ENCODE measurements around the gene OBSCN.

The OBSCN gene

GRCh38 chr1:228396770-228397662 lies 189.2 kb downstream of the OBSCN start:
- no peak for DNase-seq

- no peak for DNase-seq
Measured at GRCh38 chr1:228397966-228398365, 190.1 kb downstream of the OBSCN start.

- no peak for DNase-seq
Measured at GRCh38 chr1:228398741-228399461, 191.1 kb downstream of the OBSCN start.

GRCh38 chr1:228399531-228400236 lies 191.8 kb downstream of the OBSCN start:
- no peak for DNase-seq

GRCh38 chr1:228400237-228400651 lies 192.4 kb downstream of the OBSCN start:
- DNase-seq: no peak

GRCh38 chr1:228400692-228401454 lies 193.0 kb downstream of the OBSCN start:
- DNase-seq: no peak

GRCh38 chr1:228401782-228402640 lies 194.2 kb downstream of the OBSCN start:
- DNase-seq: no peak

GRCh38 chr1:228402641-228403025 lies 194.8 kb downstream of the OBSCN start:
- no peak for DNase-seq

GRCh38 chr1:228403231-228403631 lies 195.4 kb downstream of the OBSCN start:
- no peak for DNase-seq

GRCh38 chr1:228404107-228404720 lies 196.4 kb downstream of the OBSCN start:
- DNase-seq: no peak

- DNase-seq: no peak
Measured at GRCh38 chr1:228405200-228405978, 197.5 kb downstream of the OBSCN start.

GRCh38 chr1:228405979-228406228 lies 198.1 kb downstream of the OBSCN start:
- no peak for DNase-seq

- no peak for DNase-seq
Measured at GRCh38 chr1:228407106-228408040, 199.5 kb downstream of the OBSCN start.

GRCh38 chr1:228408041-228408868 lies 200.4 kb downstream of the OBSCN start:
- DNase-seq: no peak

GRCh38 chr1:228408869-228409805 lies 201.3 kb downstream of the OBSCN start:
- DNase-seq: no peak

GRCh38 chr1:228410015-228410414 lies 202.2 kb downstream of the OBSCN start:
- no peak for DNase-seq

- DNase-seq: no peak
Measured at GRCh38 chr1:228410671-228411070, 202.8 kb downstream of the OBSCN start.
